Left ventricle myocardium inferior (tissue), 1 donor: ENCODE results near the gene TSG101. TPM values are rescaled to one million over a fixed set of nuclear protein-coding genes. Genes with fewer than 3 reads are reported as not detected.

Experiments
- DNase-seq: peaks from one replicate; pipeline ENCODE4 v3.0.0-alpha.2; 2020
- H3K27ac ChIP-seq: fragments of 200-600 bp; replicated peaks from 2 replicates; pipeline ENCODE4 v1.8.0; 2021
- H3K27me3 ChIP-seq: fragments of 200-600 bp; 2 replicates; pipeline ENCODE4 v1.8.0; 2021; ENCODE audit warnings: low read depth
- H3K36me3 ChIP-seq: fragments of 200-600 bp; 2 replicates; pipeline ENCODE4 v1.8.0; 2021
- H3K4me1 ChIP-seq: fragments of 200-600 bp; 2 replicates; pipeline ENCODE4 v1.8.0; 2021
- H3K4me3 ChIP-seq: fragments of 200-600 bp; 2 replicates; pipeline ENCODE4 v1.8.0; 2021; ENCODE audit warnings: mild to moderate bottlenecking, moderate library complexity
- H3K9me3 ChIP-seq: fragments of 200-600 bp; replicated peaks from 2 replicates; pipeline ENCODE4 v1.8.0; 2021
- intact Hi-C: fragments of 100-400 bp; cut with micrococcal nuclease; formaldehyde crosslinking; loops from one replicate; pipeline ENCODE4 v1.11.0; 2022
- total RNA-seq: library from RNA; stranded (reverse); fragmentation: NEBNext Ultra II Directional; extraction: Animal tissue kit (Norgen Biotek cat#: 25700); gene quantifications from one replicate; pipeline ENCODE4 v1.2.1, GENCODE V29; 2021
- TF ChIP-seq, protein P1 (sequence below): fragments of 200-600 bp; IDR thresholded peaks from 2 replicates; pipeline ENCODE4 v1.8.0; 2021; ENCODE audit warnings: antibody characterized with exemption, mild to moderate bottlenecking, borderline replicate concordance
- donor health status: DM: no; HTN: yes; CAD: no; lungs with severe emphysema.

The TSG101 gene
- total RNA-seq, 1 donor from 2014 or later = 70.9 TPM

DNA sequence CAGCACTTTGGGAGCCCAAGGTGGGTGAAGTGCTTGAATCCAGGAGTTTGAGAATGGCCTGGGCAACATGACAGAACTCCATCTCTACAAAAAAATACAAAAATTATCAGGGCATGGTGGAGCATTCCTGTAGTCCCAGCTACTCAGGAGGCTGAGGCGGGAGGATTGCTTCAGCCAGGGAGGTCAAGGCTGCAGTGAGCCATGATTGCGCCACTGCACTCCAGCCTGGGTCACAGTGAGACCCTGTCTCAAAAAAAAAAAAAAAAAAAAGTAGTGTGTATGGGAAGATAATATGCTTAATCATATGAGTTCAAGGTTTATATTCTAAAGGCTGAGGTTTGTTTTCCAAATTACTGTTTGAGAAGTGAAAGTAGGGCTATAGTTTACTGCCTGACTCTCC is 60.3 kb downstream of the TSG101 start:
- intact Hi-C loops = no loop called here
- no peaks in the 10 kb centered on the region for H3K9me3 ChIP-seq

DNA sequence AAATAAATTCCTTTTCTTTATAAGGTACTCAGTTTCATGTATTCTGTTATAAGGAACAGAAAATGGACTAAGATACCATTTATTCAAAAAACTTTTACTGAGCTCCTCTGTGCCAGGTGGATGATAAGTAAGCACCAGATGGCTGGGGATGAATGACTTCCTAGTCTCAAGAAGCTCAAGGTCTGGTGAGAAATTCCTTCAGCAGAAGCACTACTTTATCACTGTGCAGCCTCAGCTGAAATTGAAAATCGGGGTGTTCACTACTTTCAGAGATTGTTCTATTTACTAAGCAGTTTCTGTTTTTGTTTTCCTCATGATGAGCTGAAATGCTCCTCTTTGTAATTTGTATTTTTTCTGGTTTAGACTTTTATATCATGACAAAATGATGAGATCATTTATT is 63.3 kb downstream of the TSG101 start:
- TF ChIP-seq, protein P1, sequence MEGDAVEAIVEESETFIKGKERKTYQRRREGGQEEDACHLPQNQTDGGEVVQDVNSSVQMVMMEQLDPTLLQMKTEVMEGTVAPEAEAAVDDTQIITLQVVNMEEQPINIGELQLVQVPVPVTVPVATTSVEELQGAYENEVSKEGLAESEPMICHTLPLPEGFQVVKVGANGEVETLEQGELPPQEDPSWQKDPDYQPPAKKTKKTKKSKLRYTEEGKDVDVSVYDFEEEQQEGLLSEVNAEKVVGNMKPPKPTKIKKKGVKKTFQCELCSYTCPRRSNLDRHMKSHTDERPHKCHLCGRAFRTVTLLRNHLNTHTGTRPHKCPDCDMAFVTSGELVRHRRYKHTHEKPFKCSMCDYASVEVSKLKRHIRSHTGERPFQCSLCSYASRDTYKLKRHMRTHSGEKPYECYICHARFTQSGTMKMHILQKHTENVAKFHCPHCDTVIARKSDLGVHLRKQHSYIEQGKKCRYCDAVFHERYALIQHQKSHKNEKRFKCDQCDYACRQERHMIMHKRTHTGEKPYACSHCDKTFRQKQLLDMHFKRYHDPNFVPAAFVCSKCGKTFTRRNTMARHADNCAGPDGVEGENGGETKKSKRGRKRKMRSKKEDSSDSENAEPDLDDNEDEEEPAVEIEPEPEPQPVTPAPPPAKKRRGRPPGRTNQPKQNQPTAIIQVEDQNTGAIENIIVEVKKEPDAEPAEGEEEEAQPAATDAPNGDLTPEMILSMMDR = no peak
- no peaks in the 10 kb centered on the region for H3K9me3 ChIP-seq
- H3K27ac ChIP-seq = no peak overlapping the region
- DNase-seq = no peak
- no peaks in the 10 kb centered on the region for H3K27me3 ChIP-seq
- H3K4me3 ChIP-seq = no peak overlapping the region
- H3K36me3 ChIP-seq = no peaks in the 10 kb centered on the region
- no peaks in the 10 kb centered on the region for H3K4me1 ChIP-seq
- intact Hi-C loops = no loop called here

More for the DNA sequence above, 60.3 kb downstream of the TSG101 start:
- Histone ChIP-seq H3K27ac (no peak overlapping the region), H3K36me3 (peaks cover 4% of the 10 kb centered on the region), H3K4me3 (no peak overlapping the region), H3K27me3 (no peaks in the 10 kb centered on the region), H3K4me1 (no peaks in the 10 kb centered on the region)
- TF ChIP-seq, protein P1 = no peak
- no peak for DNase-seq

DNA sequence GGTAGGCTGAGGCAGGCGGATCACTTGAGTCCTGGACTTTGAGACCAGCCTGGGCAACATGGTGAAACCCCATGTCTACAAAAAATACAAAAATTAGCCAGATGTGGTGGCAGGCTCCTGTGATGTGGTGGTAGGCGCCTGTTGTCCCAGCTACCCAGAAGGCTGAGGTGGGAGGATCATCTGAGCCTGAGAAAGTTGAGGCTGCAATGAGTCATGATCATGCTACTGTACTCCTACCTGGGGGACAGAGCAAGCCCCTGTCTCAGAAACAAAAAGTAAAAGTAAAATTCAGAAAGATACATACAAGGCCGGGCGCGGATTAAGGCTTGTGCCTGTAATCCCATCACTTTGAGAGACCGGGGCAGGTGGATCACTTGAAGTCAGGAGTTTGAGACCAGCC is 64.8 kb downstream of the TSG101 start:
- TF ChIP-seq, protein P1 = no peak
- H3K27ac ChIP-seq = no peak overlapping the region
- intact Hi-C loops = no loop called here
- no peaks in the 10 kb centered on the region for H3K36me3 ChIP-seq
- no peaks in the 10 kb centered on the region for H3K27me3 ChIP-seq
- no peak for DNase-seq
- H3K4me3 ChIP-seq = no peak overlapping the region
- H3K9me3 ChIP-seq = no peaks in the 10 kb centered on the region
- no peaks in the 10 kb centered on the region for H3K4me1 ChIP-seq

DNA sequence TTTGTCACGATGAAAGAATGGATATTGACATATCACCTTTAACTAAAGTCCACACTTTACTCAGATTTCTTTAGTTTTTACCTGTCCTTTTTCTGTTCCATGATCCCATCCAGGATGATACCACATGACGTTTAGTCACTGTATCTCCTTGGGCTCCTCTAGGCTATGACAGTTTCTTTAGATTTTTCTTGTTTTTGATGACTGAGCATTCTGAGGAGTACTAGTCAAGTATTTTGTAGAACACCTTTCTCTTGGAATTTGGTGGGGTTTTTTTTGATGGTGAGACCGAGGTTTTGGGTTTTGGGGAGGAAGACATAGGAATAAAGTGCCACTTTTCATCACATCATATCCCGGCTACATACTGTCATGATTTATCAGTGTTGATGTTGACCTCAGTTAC is 67.1 kb downstream of the TSG101 start:
- no peak overlapping the region for H3K4me3 ChIP-seq
- H3K36me3 ChIP-seq = no peaks in the 10 kb centered on the region
- intact Hi-C loops = no loop called here
- H3K27ac ChIP-seq = no peak overlapping the region
- TF ChIP-seq, protein P1 = no peak
- no peaks in the 10 kb centered on the region for H3K4me1 ChIP-seq
- H3K9me3 ChIP-seq = no peaks in the 10 kb centered on the region
- H3K27me3 ChIP-seq = peaks cover 18% of the 10 kb centered on the region
- DNase-seq = no peak

DNA sequence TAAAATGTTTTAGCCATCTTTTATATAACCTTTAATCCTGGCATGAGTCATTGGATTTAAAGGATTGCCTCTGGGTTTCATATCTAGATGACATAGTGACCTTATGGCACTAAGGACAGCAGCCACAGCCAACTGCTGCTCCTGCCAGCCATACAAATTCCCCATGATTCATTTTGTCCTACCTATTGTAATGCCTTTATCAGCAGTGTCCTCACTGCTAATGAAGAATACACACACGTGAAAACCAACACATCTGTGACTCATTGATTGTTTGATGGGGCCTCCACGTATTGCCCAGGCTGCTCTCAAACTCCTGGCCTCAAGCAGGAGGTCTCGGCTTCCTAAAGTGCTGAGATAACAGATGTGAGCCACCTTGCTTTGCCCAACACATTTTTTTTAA is 69.3 kb downstream of the TSG101 start:
- H3K27ac ChIP-seq = no peak overlapping the region
- DNase-seq = no peak
- H3K4me1 ChIP-seq = no peaks in the 10 kb centered on the region
- TF ChIP-seq, protein P1 = no peak
- no peaks in the 10 kb centered on the region for H3K36me3 ChIP-seq
- intact Hi-C loops = no loop called here
- no peak overlapping the region for H3K4me3 ChIP-seq
- peaks cover 18% of the 10 kb centered on the region for H3K27me3 ChIP-seq
- no peaks in the 10 kb centered on the region for H3K9me3 ChIP-seq
